HepG2 (cell line): ENCODE measurements around the gene ENPP7. TPM values are rescaled to one million over a fixed set of nuclear protein-coding genes. Genes with fewer than 3 reads are reported as not detected.

Source experiments
- MZF1 ChIP-seq: sonication (generic); formaldehyde crosslinking; IDR thresholded peaks from 2 replicates; pipeline ENCODE4 v1.8.1; 2023; ENCODE audit warnings: mild to moderate bottlenecking, missing genetic modification reagents, borderline replicate concordance
- ONECUT2 ChIP-seq: sonication (generic); formaldehyde crosslinking; IDR thresholded peaks from 2 replicates; pipeline ENCODE4 v1.4.0; 2020; ENCODE audit warnings: missing genetic modification reagents
- SETDB1 ChIP-seq: sonication (generic); formaldehyde crosslinking; IDR thresholded peaks from 2 replicates; pipeline ENCODE4 v1.5.1; 2020; ENCODE audit warnings: missing genetic modification reagents, mild to moderate bottlenecking, borderline replicate concordance
- SRF ChIP-seq: IDR thresholded peaks from 2 replicates; pipeline ENCODE4 v1.6.1; 2011; ENCODE audit warnings: mild to moderate bottlenecking, low read depth, low read length, moderate library complexity
- YY1 ChIP-seq: IDR thresholded peaks from 2 replicates; pipeline ENCODE4 v1.6.1; 2011; ENCODE audit warnings: low read length, low read depth, moderate library complexity, mild to moderate bottlenecking; ENCODE audit not compliant: insufficient read depth, insufficient replicate concordance
- ZNF20 ChIP-seq: sonication (generic); formaldehyde crosslinking; IDR thresholded peaks from 2 replicates; pipeline ENCODE4 v1.4.0; 2020; ENCODE audit warnings: mild to moderate bottlenecking, moderate library complexity, missing genetic modification reagents
- ZNF207 ChIP-seq: fragments of 450-650 bp; IDR thresholded peaks from 2 replicates; pipeline ENCODE4 v1.6.1; 2016; ENCODE audit warnings: antibody characterized with exemption, borderline replicate concordance
- ZNF3 ChIP-seq: IDR thresholded peaks from 2 replicates; pipeline ENCODE4 v1.7.0; 2017; ENCODE audit warnings: inconsistent platforms
- ZNF430 ChIP-seq: sonication (generic); formaldehyde crosslinking; IDR thresholded peaks from 2 replicates; pipeline ENCODE4 v1.9.0; 2021; ENCODE audit warnings: mild to moderate bottlenecking, missing genetic modification reagents
- ZNF44 ChIP-seq: sonication (generic); formaldehyde crosslinking; IDR thresholded peaks from 2 replicates; pipeline ENCODE4 v1.5.1; 2020; ENCODE audit warnings: mild to moderate bottlenecking, missing genetic modification reagents
- polyA plus RNA-seq, 8 experiments: library from polyadenylated mRNA; depleted of rRNA in 3 of 8; stranded (reverse) in 7 of 8; unstranded in 1 of 8; fragments of >200 nt; fragmentation: Illumina TruSeq in 4 of 8; extraction: Trizol in 4 of 8; gene quantifications; 2 replicates each; pipeline versions ENCODE4 v1.2.1 to v1.2.3, GENCODE V29; 2011 to 2016; ENCODE audit warnings: low read depth in 4 of 8, missing spikeins in 1 of 8, mixed read lengths in 1 of 8; ENCODE audit not compliant: insufficient read depth in 1 of 8
- total RNA-seq, 5 experiments: library from RNA; depleted of rRNA; stranded (reverse); fragments of >200 nt; fragmentation: Illumina TruSeq; extraction: Trizol; gene quantifications; 2 replicates each; pipeline ENCODE4 v1.2.3, GENCODE V29; 2016; ENCODE audit warnings: low read depth in 1 of 5
- TF ChIP-seq, protein P1 (sequence below): IDR thresholded peaks from 2 replicates; pipeline ENCODE4 v1.6.1; 2016; ENCODE audit warnings: low read depth, borderline replicate concordance
- TF ChIP-seq, protein P2 (sequence below): sonication (generic); formaldehyde crosslinking; IDR thresholded peaks from 2 replicates; pipeline ENCODE4 v1.5.0; 2020; ENCODE audit warnings: mild to moderate bottlenecking, missing genetic modification reagents
- TF ChIP-seq, protein P3 (sequence below): sonication (generic); formaldehyde crosslinking; IDR thresholded peaks from 2 replicates; pipeline ENCODE4 v1.8.1; 2023; ENCODE audit warnings: missing genetic modification reagents, inconsistent platforms, borderline replicate concordance
- TF ChIP-seq, protein P4 (sequence below): sonication (generic); formaldehyde crosslinking; IDR thresholded peaks from 2 replicates; pipeline ENCODE4 v1.8.1; 2023; ENCODE audit warnings: mild to moderate bottlenecking, moderate library complexity, missing genetic modification reagents
- TF ChIP-seq, protein P5 (sequence below): sonication (generic); formaldehyde crosslinking; IDR thresholded peaks from 2 replicates; pipeline ENCODE4 v1.8.0; 2022; ENCODE audit warnings: missing genetic modification reagents, mild to moderate bottlenecking, borderline replicate concordance
- TF ChIP-seq, protein P6 (sequence below): sonication (generic); formaldehyde crosslinking; IDR thresholded peaks from 2 replicates; pipeline ENCODE4 v1.5.1; 2020; ENCODE audit warnings: mild to moderate bottlenecking, missing genetic modification reagents, moderate library complexity

The ENPP7 gene
- total and polyA plus RNA-seq, 2 of the 13 experiments (the other 11 are each of a cell fraction or from before 2014, with no cell fraction given): 1.1 to 2.2 TPM

DNA sequence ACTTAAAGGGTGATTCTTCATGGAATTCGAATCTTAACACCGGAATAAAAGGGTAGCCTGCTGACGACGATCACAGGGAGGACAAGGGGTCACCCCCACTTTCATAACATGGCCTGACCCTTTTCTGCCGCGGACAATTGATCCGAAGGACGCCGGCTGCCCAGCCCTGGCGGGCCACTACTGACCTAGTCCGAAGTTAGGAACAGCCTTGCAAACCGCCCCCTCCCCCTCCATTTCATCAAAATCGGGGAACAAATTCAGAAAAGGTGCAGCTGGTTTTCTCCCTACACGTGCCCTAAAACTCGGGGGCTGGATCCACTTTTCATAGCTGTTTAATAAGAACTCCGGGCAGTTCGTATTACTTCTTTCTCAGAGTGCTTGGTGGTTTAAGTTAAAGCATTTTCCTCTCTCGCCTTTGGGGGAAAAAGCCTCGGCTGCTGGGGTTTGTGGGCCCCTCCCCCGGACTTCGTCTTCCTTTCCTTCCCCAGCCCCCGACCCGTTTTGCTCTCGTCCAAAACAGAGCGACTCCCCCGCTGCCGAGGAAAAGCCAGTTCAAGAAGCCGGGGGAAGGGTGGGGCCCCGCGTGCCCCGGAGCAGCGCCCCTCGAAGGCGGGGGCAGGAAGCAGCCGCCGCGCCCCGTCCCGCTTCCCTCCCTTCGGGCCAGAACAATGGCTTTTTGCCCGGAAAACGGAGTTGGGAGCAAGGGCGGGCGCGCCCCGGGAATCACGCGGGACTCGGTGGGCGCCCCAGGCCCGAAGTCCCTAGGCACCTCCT lies 46.6 kb downstream of the ENPP7 start (continued):
- TF ChIP-seq, protein P1, sequence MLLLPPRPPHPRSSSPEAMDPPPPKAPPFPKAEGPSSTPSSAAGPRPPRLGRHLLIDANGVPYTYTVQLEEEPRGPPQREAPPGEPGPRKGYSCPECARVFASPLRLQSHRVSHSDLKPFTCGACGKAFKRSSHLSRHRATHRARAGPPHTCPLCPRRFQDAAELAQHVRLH (CRISPR knock-in tag): no peak
- TF ChIP-seq, protein P2, sequence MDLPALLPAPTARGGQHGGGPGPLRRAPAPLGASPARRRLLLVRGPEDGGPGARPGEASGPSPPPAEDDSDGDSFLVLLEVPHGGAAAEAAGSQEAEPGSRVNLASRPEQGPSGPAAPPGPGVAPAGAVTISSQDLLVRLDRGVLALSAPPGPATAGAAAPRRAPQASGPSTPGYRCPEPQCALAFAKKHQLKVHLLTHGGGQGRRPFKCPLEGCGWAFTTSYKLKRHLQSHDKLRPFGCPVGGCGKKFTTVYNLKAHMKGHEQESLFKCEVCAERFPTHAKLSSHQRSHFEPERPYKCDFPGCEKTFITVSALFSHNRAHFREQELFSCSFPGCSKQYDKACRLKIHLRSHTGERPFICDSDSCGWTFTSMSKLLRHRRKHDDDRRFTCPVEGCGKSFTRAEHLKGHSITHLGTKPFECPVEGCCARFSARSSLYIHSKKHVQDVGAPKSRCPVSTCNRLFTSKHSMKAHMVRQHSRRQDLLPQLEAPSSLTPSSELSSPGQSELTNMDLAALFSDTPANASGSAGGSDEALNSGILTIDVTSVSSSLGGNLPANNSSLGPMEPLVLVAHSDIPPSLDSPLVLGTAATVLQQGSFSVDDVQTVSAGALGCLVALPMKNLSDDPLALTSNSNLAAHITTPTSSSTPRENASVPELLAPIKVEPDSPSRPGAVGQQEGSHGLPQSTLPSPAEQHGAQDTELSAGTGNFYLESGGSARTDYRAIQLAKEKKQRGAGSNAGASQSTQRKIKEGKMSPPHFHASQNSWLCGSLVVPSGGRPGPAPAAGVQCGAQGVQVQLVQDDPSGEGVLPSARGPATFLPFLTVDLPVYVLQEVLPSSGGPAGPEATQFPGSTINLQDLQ (CRISPR knock-in tag): no peak
- no peak for TF ChIP-seq ONECUT2 (CRISPR knock-in tag)
- no peak; the same call in 1 of the 2 replicates for TF ChIP-seq SETDB1 (CRISPR knock-in tag)
- no peak for TF ChIP-seq ZNF20 (CRISPR knock-in tag)
- TF ChIP-seq YY1: peak; percentile 70
- no peak for TF ChIP-seq ZNF3 (CRISPR knock-in tag)
- TF ChIP-seq ZNF207: no peak
- TF ChIP-seq, protein P3, sequence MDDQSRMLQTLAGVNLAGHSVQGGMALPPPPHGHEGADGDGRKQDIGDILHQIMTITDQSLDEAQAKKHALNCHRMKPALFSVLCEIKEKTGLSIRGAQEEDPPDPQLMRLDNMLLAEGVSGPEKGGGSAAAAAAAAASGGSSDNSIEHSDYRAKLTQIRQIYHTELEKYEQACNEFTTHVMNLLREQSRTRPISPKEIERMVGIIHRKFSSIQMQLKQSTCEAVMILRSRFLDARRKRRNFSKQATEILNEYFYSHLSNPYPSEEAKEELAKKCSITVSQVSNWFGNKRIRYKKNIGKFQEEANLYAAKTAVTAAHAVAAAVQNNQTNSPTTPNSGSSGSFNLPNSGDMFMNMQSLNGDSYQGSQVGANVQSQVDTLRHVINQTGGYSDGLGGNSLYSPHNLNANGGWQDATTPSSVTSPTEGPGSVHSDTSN (CRISPR knock-in tag): no peak
- TF ChIP-seq, protein P4, sequence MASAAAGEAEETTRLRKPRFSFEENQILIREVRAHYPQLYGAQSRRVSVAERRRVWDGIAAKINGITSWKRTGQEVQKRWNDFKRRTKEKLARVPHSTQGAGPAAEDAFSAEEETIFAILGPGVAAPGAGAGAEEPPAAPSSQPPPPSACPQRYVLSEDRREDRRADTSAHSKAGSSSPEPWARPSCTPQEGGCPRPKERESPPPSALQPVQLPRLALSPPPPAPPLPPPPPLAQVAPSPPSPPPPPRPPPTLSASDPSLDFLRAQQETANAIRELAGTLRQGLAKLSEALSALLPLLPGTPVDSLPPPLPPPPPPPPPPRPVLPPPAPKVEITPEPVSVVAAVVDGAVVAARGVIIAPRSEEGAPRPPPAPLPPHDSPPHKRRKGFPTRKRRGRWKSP (CRISPR knock-in tag): peak; percentile 40; the same call in 1 of the 2 replicates
- no peak for TF ChIP-seq SRF
- no peak for TF ChIP-seq ZNF44 (CRISPR knock-in tag)
- TF ChIP-seq, protein P5, sequence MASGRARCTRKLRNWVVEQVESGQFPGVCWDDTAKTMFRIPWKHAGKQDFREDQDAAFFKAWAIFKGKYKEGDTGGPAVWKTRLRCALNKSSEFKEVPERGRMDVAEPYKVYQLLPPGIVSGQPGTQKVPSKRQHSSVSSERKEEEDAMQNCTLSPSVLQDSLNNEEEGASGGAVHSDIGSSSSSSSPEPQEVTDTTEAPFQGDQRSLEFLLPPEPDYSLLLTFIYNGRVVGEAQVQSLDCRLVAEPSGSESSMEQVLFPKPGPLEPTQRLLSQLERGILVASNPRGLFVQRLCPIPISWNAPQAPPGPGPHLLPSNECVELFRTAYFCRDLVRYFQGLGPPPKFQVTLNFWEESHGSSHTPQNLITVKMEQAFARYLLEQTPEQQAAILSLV (CRISPR knock-in tag): no peak
- peak; percentile 24; the same call in 1 of the 2 replicates for TF ChIP-seq ZNF430 (CRISPR knock-in tag)
- TF ChIP-seq, protein P6, sequence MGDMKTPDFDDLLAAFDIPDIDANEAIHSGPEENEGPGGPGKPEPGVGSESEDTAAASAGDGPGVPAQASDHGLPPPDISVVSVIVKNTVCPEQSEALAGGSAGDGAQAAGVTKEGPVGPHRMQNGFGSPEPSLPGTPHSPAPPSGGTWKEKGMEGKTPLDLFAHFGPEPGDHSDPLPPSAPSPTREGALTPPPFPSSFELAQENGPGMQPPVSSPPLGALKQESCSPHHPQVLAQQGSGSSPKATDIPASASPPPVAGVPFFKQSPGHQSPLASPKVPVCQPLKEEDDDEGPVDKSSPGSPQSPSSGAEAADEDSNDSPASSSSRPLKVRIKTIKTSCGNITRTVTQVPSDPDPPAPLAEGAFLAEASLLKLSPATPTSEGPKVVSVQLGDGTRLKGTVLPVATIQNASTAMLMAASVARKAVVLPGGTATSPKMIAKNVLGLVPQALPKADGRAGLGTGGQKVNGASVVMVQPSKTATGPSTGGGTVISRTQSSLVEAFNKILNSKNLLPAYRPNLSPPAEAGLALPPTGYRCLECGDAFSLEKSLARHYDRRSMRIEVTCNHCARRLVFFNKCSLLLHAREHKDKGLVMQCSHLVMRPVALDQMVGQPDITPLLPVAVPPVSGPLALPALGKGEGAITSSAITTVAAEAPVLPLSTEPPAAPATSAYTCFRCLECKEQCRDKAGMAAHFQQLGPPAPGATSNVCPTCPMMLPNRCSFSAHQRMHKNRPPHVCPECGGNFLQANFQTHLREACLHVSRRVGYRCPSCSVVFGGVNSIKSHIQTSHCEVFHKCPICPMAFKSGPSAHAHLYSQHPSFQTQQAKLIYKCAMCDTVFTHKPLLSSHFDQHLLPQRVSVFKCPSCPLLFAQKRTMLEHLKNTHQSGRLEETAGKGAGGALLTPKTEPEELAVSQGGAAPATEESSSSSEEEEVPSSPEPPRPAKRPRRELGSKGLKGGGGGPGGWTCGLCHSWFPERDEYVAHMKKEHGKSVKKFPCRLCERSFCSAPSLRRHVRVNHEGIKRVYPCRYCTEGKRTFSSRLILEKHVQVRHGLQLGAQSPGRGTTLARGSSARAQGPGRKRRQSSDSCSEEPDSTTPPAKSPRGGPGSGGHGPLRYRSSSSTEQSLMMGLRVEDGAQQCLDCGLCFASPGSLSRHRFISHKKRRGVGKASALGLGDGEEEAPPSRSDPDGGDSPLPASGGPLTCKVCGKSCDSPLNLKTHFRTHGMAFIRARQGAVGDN (CRISPR knock-in tag): peak; percentile 90
- no peak for TF ChIP-seq MZF1 (CRISPR knock-in tag)
